ENCODE data around the gene LARP6.
"Not testable (repeated sequence)": the region's sequence is repeated elsewhere in the genome, so short reads cannot be mapped to it uniquely, and the experiment has no call there.

Gene LARP6

DNA sequence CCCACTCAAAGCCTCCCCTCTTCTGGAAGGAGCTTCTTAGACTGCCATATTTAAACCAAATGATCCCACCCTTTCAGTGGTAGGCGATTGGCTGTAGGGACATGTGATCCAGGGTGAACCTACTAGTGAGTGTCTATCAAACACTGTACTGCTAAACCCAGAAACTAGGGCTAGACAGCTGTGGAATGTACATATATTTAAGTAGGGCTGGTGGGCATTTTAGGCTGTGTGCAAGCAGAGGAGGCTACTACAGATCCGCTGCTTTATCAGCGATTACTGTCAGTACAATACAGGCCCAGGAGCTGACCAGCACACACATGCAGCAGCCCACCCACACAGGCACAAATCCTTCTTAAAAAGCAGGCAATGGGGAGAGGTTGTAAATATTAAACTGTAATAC is 15.4 kb upstream of the LARP6 start:
- FAIRE-seq (no peak), DNase-seq (ENCODE audit: insufficient read length, low spot score) (no peak)
- TF ChIP-seq, protein P1, sequence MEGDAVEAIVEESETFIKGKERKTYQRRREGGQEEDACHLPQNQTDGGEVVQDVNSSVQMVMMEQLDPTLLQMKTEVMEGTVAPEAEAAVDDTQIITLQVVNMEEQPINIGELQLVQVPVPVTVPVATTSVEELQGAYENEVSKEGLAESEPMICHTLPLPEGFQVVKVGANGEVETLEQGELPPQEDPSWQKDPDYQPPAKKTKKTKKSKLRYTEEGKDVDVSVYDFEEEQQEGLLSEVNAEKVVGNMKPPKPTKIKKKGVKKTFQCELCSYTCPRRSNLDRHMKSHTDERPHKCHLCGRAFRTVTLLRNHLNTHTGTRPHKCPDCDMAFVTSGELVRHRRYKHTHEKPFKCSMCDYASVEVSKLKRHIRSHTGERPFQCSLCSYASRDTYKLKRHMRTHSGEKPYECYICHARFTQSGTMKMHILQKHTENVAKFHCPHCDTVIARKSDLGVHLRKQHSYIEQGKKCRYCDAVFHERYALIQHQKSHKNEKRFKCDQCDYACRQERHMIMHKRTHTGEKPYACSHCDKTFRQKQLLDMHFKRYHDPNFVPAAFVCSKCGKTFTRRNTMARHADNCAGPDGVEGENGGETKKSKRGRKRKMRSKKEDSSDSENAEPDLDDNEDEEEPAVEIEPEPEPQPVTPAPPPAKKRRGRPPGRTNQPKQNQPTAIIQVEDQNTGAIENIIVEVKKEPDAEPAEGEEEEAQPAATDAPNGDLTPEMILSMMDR (IDR thresholded peaks at IDR 0.05; ENCODE audit: insufficient read depth, missing control alignments) = no peak

DNA sequence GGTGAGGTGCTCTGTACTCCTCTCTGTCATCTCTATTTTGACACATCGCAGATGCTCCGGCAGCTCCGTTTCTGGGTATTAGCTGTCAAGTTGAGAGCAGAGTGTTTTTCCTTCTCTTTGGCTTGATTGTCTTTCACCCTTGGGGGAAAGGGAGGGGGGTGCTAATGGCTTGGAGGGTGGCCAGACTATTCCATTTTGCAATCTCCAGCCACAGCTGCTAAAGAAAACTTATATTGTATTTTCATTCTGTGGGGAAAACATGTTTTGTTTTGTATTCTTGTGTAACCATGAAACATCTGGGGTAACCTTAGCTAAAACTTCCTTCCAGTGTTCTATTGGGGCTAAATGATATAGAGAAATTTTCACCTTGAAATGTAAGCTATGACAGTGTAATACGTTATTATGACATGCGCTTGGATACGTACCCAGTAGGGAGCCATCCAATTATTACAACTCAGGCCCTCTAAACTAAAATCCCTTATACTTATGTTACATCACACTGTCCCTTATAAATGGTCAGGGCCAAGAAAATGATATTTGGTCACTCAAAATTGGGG is 14.0 kb upstream of the LARP6 start:
- DNase-seq (ENCODE audit: insufficient read length, low spot score) (no peak), FAIRE-seq (no peak)
- TF ChIP-seq, protein P1 (IDR thresholded peaks at IDR 0.05; ENCODE audit: insufficient read depth, missing control alignments) = no peak

DNA sequence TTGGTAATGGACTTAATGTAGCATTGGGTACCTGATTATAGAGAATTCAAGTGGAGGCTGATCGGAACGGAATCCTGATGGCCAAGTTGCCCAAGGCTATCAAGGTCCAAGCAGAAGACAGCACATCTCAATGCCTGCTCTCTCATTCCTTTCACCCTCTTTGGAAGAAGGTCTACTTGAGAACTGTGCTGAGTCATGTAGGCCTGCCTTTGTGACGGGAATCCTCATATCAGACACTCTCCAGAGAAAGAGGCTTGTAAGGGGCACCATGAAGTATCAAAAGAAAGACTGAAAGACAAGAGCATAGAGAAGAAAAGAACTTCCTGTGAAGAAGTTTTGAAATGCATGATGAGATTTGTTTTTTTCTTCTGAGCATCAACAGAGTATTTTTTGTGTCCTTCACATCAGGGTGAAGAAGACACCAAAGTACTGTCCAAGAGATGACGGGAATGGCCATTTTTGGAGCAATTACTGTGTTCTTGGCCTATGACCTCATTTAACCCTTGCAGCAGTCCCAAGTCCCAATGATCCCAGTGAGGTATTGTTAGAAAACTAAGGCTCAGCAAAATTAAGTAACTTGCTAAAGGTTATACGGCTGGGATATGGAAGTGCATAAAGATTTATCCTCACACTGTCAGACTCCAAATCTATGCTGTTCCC is 13.2 kb upstream of the LARP6 start:
- DNase-seq (ENCODE audit: insufficient read length, low spot score) (no peak), FAIRE-seq (no peak)
- TF ChIP-seq, protein P1 (IDR thresholded peaks at IDR 0.05; ENCODE audit: insufficient read depth, missing control alignments) = no peak

DNA sequence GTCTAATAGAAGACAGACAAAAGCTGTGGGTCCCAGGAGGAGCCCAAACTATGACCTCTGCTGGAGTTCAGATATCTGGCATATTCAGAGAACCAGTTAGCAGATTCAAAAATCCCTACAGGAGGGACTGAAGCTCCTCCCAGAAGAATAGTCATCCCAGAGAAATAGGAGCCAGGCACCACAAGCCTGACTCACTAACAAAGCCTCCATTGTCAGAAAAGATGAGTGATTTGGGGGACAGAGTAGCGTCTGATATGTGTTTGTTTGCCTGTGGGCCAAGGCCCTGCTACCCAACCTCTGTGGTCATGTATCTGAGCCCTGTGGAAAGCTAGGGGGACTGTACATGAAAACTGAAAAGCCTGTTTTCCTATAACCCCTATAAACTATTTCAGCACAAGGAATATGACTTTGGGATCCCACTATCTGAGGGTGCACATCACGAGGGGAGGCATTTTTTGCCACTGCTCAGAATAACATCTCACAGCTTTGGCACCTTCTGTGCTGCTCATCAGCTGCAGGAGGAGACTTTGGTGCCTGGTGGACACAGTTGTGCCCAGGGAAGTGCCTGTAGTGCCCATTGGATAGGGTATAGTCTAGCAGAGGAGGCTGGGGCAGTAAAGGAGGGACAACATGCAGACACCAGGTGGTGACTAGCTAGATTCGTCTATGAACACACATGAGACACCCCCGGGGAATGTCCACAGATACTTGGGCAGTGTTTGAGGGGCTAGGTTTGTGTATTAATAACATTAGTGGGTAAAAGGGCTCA is 9.7 kb upstream of the LARP6 start:
- FAIRE-seq = no peak
- DNase-seq (ENCODE audit: insufficient read length, low spot score) = no peak
- TF ChIP-seq, protein P1 (IDR thresholded peaks at IDR 0.05; ENCODE audit: insufficient read depth, missing control alignments) = no peak

DNA sequence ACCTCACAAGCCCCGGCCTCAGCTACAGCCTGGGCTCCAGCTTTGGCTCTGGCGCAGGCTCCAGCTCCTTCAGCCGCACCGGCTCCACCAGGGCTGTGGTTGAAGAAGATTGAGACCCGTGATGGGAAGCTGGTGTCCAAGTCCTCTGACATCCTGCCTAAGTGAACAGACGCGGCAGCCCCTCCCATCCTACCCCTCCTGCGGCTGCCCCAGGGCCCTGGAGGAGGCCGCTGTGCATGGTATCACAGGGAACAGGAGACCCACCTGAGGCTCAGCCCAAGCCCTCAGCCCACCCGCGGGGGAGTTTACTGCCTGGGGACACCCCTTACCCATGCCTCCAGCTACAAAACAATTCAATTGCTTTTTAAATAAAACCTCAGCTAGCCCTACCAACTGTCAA is 6.0 kb upstream of the LARP6 start:
- DNase-seq (ENCODE audit: insufficient read length, low spot score) = no peak
- TF ChIP-seq, protein P1 (IDR thresholded peaks at IDR 0.05; ENCODE audit: insufficient read depth, missing control alignments) = no peak
- FAIRE-seq = no peak

DNA sequence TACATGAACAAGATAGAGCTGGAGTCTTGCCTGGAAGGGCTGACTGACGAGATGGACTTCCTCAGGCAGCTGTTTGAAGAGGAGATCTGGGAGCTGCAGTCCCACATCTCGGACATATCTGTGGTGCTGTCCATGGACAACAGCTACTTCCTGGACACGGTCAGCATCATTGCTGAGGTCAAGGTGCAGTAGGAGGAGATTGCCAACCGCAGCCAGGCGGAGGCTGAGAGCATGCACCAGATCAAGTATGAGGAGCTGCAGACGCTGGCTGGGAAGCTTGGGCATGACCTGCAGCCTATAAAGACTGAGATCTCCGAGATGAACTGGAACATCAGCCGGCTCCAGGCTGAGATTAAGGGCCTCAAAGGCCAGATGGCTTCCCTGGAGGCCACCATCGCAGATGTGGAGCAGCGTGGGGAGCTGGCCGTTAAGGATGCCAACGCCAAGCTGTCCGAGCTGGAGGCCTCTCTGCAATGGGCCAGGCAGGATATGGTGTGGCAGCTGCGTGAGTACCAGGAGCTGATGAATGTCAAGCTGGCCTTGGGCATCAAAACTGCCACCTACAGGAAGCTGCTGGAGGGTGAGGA is 5.5 kb upstream of the LARP6 start:
- DNase-seq (ENCODE audit: insufficient read length, low spot score) (no peak), FAIRE-seq (no peak)
- TF ChIP-seq, protein P1 (IDR thresholded peaks at IDR 0.05; ENCODE audit: insufficient read depth, missing control alignments) = no peak

DNA sequence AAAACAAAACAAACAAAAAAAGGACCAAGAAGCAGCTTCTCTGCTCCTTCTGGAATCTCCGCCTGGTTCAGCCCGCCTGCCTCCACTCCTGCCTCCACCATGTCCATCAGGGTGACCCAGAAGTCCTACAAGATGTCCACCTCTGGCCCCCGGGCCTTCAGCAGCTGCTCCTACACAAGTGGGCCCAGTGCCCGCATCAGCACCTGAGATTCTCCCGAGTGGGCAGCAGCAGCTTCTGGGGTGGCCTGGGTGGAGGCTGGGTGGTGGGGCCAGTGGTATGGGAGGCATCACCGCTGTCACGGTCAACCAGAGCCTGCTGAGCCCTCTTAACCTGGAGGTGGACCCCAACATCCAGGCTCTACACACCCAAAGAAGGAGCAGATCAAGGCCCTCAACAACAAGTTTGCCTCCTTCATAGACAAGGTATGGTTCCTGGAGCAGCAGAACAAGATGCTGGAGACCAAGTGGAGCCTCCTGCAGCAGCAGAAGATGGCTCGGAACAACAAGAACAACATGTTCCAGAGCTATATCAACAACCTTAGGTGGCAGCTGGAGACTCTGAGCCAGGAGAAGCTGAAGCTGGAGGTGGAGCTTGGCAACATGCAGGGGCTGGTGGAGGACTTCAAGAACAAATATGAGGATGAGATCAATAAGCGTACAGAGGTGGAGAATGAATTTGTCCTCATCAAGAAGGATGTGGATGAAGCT is 4.8 kb upstream of the LARP6 start:
- not testable (repeated sequence) for DNase-seq (ENCODE audit: insufficient read length, low spot score); FAIRE-seq

Data from D721Med (cell line).